Panc1 (cell line): Measurements from ENCODE around the gene FGG. TPM values are rescaled to one million over a fixed set of nuclear protein-coding genes. Genes with fewer than 3 reads are reported as not detected.

ENCODE experiments used
- ATAC-seq: fragments of 200-7000 bp; cut with Tn5 transposase; 2 replicates; pipeline ENCODE4 v1.9.1; 2020; ENCODE audit warnings: mild to moderate bottlenecking, moderate library complexity
- BruUV-seq: library from RNA; stranded (reverse); fragments of 400-500 nt; replicated peaks from 2 replicates; lab custom pipeline; 2021; lab: Mats Ljungman, UMichigan
- CTCF ChIA-PET: fragments of 300-600 bp; sonication (Branson Sonifier 250); formaldehyde crosslinking; loops from one replicate; lab custom pipeline; 2022; ENCODE audit warnings: antibody characterized with exemption; lab: Charles Lee
- POLR2A ChIA-PET: fragments of 300-600 bp; sonication (Branson Sonifier 250); formaldehyde crosslinking; loops from one replicate; lab custom pipeline; 2022; ENCODE audit warnings: antibody characterized with exemption; lab: Charles Lee
- DNase-seq: peaks from one replicate; pipeline ENCODE4 v3.0.0-alpha.2; 2010; ENCODE audit warnings: low read depth, low spot score
- H3K27ac ChIP-seq: 2 replicates; pipeline ENCODE4 v1.5.1; 2011; ENCODE audit warnings: mild to moderate bottlenecking, low read length, inconsistent platforms
- H3K27me3 ChIP-seq: fragments of 200-500 bp; sonication (Bioruptor generic); 2 replicates; pipeline ENCODE4 v1.6.0; 2014; ENCODE audit warnings: low read length, inconsistent platforms; ENCODE audit not compliant: control insufficient read depth, insufficient read depth
- H3K36me3 ChIP-seq: fragments of 200-500 bp; sonication (Bioruptor generic); 2 replicates; pipeline ENCODE4 v1.5.1; 2014; ENCODE audit warnings: inconsistent platforms, mild to moderate bottlenecking, low read length, moderate library complexity; ENCODE audit not compliant: control insufficient read depth, insufficient read depth
- H3K4me1 ChIP-seq: 2 replicates; pipeline ENCODE4 v1.5.1; 2011; ENCODE audit warnings: inconsistent platforms, mild to moderate bottlenecking, low read length, moderate library complexity; ENCODE audit not compliant: control insufficient read depth, insufficient read depth
- H3K4me3 ChIP-seq, 2 experiments: 2 replicates each; pipeline ENCODE4 v1.5.1; 2011 to 2012; ENCODE audit warnings: low read depth in 2 of 2, low read length in 2 of 2, mild to moderate bottlenecking in 2 of 2, inconsistent platforms in 1 of 2, moderate library complexity in 1 of 2
- H3K9me3 ChIP-seq: fragments of 200-500 bp; sonication (Bioruptor generic); 2 replicates; pipeline ENCODE4 v1.5.1; 2014; ENCODE audit warnings: low read depth, mild to moderate bottlenecking, inconsistent platforms, low read length, moderate library complexity; ENCODE audit not compliant: control insufficient read depth, insufficient read depth
- POLR2AphosphoS5 ChIP-seq: IDR thresholded peaks from 2 replicates; pipeline ENCODE4 v1.6.1; 2012; ENCODE audit warnings: mild to moderate bottlenecking, low read depth, low read length, moderate library complexity
- SIN3A ChIP-seq: IDR thresholded peaks from 2 replicates; pipeline ENCODE4 v1.6.1; 2012; ENCODE audit warnings: low read depth, mild to moderate bottlenecking, low read length, moderate library complexity, borderline replicate concordance; ENCODE audit not compliant: insufficient read depth
- TCF7L2 ChIP-seq: IDR thresholded peaks from 2 replicates; pipeline ENCODE4 v1.6.1; 2011; ENCODE audit warnings: mild to moderate bottlenecking, low read depth, low read length, inconsistent platforms
- in situ Hi-C: cut with HindIII; loops from 2 replicates; pipeline ENCODE4 v1.10.0; 2016; ENCODE audit warnings: low sequenced_read_pairs, low pct_unique_long_range_greater_than_20kb
- intact Hi-C: fragments of 100-400 bp; cut with micrococcal nuclease; formaldehyde crosslinking; loops from one replicate; pipeline ENCODE4 v1.10.0; 2022; ENCODE audit not compliant: unreplicated experiment
- total RNA-seq: library from RNA; stranded (reverse); gene quantifications from one replicate; pipeline ENCODE4 v1.2.1, GENCODE V29; 2021; ENCODE audit not compliant: unreplicated experiment
- TF ChIP-seq, protein P1 (sequence below): fragments of 450-650 bp; IDR thresholded peaks from 2 replicates; pipeline ENCODE4 v1.5.1; 2017; ENCODE audit warnings: mild to moderate bottlenecking
- TF ChIP-seq, protein P2 (sequence below), 2 experiments: IDR thresholded peaks; 2 replicates each; pipeline ENCODE4 v1.6.1; 2011 to 2012; ENCODE audit warnings: low read depth in 2 of 2, control low read depth in 1 of 2, low read length in 1 of 2, mild to moderate bottlenecking in 1 of 2, moderate library complexity in 1 of 2; ENCODE audit not compliant: insufficient read depth in 1 of 2

Gene FGG
- total RNA-seq, 1 experiment from 2014 or later: 1.8 TPM

DNA sequence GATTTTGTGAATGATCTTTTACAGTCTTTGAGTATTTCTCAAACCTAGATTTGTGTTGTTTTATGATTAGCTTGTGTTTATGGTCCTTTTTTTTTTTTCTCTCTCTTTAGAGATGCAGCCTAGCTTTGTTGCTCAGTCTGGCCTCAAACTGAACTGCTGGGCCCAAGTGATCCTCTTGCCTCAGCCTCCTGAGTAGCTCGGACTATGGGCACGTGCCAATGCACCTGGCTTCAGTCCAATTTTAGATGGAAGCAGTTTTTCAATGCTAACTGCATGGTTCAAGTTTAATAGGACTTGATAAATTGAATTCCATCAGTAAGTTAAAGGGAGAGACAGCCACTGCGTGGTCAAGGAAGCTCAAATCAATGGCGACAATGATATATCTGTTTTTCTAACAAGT is 3.8 kb upstream of the FGG start:
- Histone ChIP-seq H3K9me3 (no peaks in the 10 kb centered on the region), H3K27me3 (no peaks in the 10 kb centered on the region), H3K4me1 (no peaks in the 10 kb centered on the region), H3K36me3 (no peaks in the 10 kb centered on the region), H3K27ac (no peak overlapping the region), H3K4me3 (no peak overlapping the region)
- TF ChIP-seq, protein P1, sequence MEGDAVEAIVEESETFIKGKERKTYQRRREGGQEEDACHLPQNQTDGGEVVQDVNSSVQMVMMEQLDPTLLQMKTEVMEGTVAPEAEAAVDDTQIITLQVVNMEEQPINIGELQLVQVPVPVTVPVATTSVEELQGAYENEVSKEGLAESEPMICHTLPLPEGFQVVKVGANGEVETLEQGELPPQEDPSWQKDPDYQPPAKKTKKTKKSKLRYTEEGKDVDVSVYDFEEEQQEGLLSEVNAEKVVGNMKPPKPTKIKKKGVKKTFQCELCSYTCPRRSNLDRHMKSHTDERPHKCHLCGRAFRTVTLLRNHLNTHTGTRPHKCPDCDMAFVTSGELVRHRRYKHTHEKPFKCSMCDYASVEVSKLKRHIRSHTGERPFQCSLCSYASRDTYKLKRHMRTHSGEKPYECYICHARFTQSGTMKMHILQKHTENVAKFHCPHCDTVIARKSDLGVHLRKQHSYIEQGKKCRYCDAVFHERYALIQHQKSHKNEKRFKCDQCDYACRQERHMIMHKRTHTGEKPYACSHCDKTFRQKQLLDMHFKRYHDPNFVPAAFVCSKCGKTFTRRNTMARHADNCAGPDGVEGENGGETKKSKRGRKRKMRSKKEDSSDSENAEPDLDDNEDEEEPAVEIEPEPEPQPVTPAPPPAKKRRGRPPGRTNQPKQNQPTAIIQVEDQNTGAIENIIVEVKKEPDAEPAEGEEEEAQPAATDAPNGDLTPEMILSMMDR: no peak
- TF ChIP-seq TCF7L2 (no peak), POLR2AphosphoS5 (no peak), SIN3A (no peak)
- TF ChIP-seq, protein P2, sequence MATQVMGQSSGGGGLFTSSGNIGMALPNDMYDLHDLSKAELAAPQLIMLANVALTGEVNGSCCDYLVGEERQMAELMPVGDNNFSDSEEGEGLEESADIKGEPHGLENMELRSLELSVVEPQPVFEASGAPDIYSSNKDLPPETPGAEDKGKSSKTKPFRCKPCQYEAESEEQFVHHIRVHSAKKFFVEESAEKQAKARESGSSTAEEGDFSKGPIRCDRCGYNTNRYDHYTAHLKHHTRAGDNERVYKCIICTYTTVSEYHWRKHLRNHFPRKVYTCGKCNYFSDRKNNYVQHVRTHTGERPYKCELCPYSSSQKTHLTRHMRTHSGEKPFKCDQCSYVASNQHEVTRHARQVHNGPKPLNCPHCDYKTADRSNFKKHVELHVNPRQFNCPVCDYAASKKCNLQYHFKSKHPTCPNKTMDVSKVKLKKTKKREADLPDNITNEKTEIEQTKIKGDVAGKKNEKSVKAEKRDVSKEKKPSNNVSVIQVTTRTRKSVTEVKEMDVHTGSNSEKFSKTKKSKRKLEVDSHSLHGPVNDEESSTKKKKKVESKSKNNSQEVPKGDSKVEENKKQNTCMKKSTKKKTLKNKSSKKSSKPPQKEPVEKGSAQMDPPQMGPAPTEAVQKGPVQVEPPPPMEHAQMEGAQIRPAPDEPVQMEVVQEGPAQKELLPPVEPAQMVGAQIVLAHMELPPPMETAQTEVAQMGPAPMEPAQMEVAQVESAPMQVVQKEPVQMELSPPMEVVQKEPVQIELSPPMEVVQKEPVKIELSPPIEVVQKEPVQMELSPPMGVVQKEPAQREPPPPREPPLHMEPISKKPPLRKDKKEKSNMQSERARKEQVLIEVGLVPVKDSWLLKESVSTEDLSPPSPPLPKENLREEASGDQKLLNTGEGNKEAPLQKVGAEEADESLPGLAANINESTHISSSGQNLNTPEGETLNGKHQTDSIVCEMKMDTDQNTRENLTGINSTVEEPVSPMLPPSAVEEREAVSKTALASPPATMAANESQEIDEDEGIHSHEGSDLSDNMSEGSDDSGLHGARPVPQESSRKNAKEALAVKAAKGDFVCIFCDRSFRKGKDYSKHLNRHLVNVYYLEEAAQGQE (IDR thresholded peaks at IDR 0.05; ENCODE audit: insufficient read depth in 1 of 2, low read depth in 2 of 2, low read length in 1 of 2): no peak
- POLR2A ChIA-PET: no interaction called here
- CTCF ChIA-PET: no interaction called here
- intact Hi-C loops: no loop called here
- ATAC-seq (no peak), DNase-seq (no peak)
- in situ Hi-C loops: no loop called here
- no TSS peak for BruUV-seq

DNA sequence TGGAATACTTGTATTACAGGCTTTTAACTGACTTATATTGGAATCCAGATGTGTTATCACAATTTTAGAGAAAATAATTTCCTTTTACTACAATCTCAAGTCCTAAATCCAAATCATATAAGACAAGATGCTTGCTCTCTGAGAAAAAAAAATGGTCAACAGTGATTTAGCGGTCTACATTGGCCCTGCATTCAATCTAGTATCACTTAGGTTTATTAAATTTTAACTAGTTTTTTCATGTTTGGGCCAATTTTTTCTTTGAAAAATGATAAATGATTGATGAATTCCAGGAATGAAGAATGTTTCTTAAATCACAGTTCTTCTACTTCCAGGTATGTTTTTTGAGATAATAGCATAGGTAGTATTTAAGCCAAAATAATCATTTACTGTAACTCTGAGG is 2.8 kb upstream of the FGG start:
- POLR2A ChIA-PET: no interaction called here
- no TSS peak for BruUV-seq

More for the DNA sequence above, 2.8 kb upstream of the FGG start:
- H3K27me3 ChIP-seq: no peaks in the 10 kb centered on the region
- no peaks in the 10 kb centered on the region for H3K36me3 ChIP-seq
- in situ Hi-C loops: no loop called here
- H3K9me3 ChIP-seq: no peaks in the 10 kb centered on the region
- H3K4me1 ChIP-seq: no peaks in the 10 kb centered on the region
- intact Hi-C loops: no loop called here
- no peak overlapping the region for H3K27ac ChIP-seq
- H3K4me3 ChIP-seq: no peak overlapping the region
- CTCF ChIA-PET: no interaction called here
- DNase-seq: no peak
- no peak for ATAC-seq
- TF ChIP-seq, protein P2 (IDR thresholded peaks at IDR 0.05; ENCODE audit: insufficient read depth in 1 of 2, low read depth in 2 of 2, low read length in 1 of 2): no peak
- TF ChIP-seq, protein P1: no peak
- TF ChIP-seq SIN3A (no peak), POLR2AphosphoS5 (no peak), TCF7L2 (no peak)
